Gastroesophageal sphincter (tissue), 4 donors: ENCODE data around the gene CFAP74. TPM values are rescaled to one million over a fixed set of nuclear protein-coding genes. Genes with fewer than 3 reads are reported as not detected.

Source experiments
- ATAC-seq: fragments of 150-250 bp; one replicate; pipeline ENCODE4 v1.9.1; 2016; ENCODE audit warnings: mild to moderate bottlenecking, moderate library complexity
- H3K27ac ChIP-seq, 4 donors: fragments of 200-600 bp; sonication (generic) in 3 of 4; 1 replicate in 3 of 4; 2 replicates in 1 of 4; pipeline ENCODE4 v1.5.1; 2016 to 2019
- H3K27me3 ChIP-seq: fragments of 200-600 bp; sonication (generic); one replicate; pipeline ENCODE4 v1.5.1; 2019
- H3K36me3 ChIP-seq, 2 donors: fragments of 200-600 bp; sonication (generic); one replicate each; pipeline ENCODE4 v1.5.1; 2019; ENCODE audit warnings: control low read depth in 1 of 2
- H3K4me1 ChIP-seq, 3 donors: fragments of 200-600 bp; sonication (generic); 1 replicate in 2 of 3; 2 replicates in 1 of 3; pipeline ENCODE4 v1.5.1; 2016 to 2019; ENCODE audit warnings: control low read depth in 2 of 3
- H3K4me3 ChIP-seq, 2 donors: fragments of 200-600 bp; sonication (generic); one replicate each; pipeline ENCODE4 v1.5.1; 2019; ENCODE audit warnings: mild to moderate bottlenecking in 1 of 2, moderate library complexity in 1 of 2
- H3K9me3 ChIP-seq, 3 donors: fragments of 200-600 bp; sonication (generic); one replicate each; pipeline ENCODE4 v1.5.1; 2017 to 2019; ENCODE audit warnings: control low read depth in 2 of 3
- EP300 ChIP-seq: sonication (generic); formaldehyde crosslinking; IDR thresholded peaks from one replicate; pipeline ENCODE4 v1.6.1; 2017; ENCODE audit warnings: antibody characterized with exemption, mild to moderate bottlenecking
- POLR2A ChIP-seq, 2 donors: fragments of 450-650 bp; IDR thresholded peaks; one replicate each; pipeline ENCODE4 v1.6.1; 2017; ENCODE audit warnings: antibody characterized with exemption in 2 of 2, mild to moderate bottlenecking in 2 of 2, moderate library complexity in 1 of 2
- POLR2AphosphoS5 ChIP-seq: sonication (generic); formaldehyde crosslinking; IDR thresholded peaks from one replicate; pipeline ENCODE4 v1.6.1; 2017; ENCODE audit warnings: antibody characterized with exemption
- WGBS, 2 donors: methylation state at CpG; one replicate each; pipeline ENCODE4 v1.1.5; 2018; ENCODE audit warnings: low coverage in 1 of 2; 5-methylcytosine and 5-hydroxymethylcytosine counted together
- total RNA-seq, 4 donors: library from RNA; depleted of rRNA; stranded (reverse); fragments of >200 nt; gene quantifications; one replicate each; pipeline ENCODE4 v1.1.0, GENCODE V29; 2016
- TF ChIP-seq, protein P1 (sequence below), 4 experiments: fragments of 200-600 bp in 2 of 4; fragments of 450-650 bp in 2 of 4; sonication (generic) in 1 of 4; IDR thresholded peaks; one replicate each; pipeline ENCODE4 v1.5.1; 2017 to 2019; ENCODE audit warnings: antibody characterized with exemption in 4 of 4, mild to moderate bottlenecking in 2 of 4, moderate library complexity in 2 of 4

The CFAP74 gene
- total RNA-seq, 4 donors from 2014 or later: 0.12 TPM; not detected in 3

DNA sequence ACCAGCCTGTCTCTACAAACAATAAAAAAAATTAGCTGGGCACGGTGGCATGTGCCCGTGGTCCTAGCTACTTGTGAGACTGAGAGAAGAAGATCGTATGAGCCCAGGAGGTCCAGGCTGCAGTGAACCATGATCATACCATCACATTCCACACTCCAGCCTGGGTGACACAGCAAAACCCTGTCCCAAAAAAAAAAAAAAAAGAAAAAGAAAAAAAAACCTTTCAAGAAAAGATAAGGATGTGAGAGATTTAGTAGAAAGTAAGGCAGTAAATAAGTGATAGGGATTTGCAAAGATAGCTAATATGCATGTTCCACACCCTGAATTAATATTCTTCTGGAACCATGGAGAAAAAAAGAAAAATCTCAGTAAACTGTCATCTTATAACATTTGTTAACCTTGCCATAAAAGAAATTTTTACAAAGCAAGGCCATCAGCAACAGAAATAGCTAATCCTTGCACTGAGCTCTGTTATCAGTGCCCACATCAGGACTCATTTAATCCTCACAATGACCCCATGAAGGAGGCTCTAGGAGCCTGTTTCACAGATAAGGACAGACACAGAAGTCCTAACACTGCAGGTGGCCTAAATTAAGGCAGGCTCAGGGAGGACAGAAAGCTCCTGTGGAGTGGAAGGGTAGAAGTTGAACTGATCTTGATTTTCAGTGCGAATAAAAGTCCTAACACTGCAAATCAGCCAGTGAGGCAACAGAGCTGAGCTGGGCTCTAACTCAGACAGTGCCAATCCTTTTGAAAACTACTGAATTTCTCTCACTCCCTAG lies 120.3 kb downstream of the CFAP74 start:
- WGBS, 2 donors: 33 to 56% methylated on average over 1 to 4 of the region's 4 CpGs
- TF ChIP-seq POLR2A (IDR thresholded peaks at IDR 0.05): no peak
- TF ChIP-seq POLR2AphosphoS5: no peak
- TF ChIP-seq, protein P1, sequence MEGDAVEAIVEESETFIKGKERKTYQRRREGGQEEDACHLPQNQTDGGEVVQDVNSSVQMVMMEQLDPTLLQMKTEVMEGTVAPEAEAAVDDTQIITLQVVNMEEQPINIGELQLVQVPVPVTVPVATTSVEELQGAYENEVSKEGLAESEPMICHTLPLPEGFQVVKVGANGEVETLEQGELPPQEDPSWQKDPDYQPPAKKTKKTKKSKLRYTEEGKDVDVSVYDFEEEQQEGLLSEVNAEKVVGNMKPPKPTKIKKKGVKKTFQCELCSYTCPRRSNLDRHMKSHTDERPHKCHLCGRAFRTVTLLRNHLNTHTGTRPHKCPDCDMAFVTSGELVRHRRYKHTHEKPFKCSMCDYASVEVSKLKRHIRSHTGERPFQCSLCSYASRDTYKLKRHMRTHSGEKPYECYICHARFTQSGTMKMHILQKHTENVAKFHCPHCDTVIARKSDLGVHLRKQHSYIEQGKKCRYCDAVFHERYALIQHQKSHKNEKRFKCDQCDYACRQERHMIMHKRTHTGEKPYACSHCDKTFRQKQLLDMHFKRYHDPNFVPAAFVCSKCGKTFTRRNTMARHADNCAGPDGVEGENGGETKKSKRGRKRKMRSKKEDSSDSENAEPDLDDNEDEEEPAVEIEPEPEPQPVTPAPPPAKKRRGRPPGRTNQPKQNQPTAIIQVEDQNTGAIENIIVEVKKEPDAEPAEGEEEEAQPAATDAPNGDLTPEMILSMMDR (IDR thresholded peaks at IDR 0.05): no peak
- no peak for TF ChIP-seq EP300
- no peak for ATAC-seq
- no peak overlapping the region for H3K4me3 ChIP-seq
- peak overlapping the region in 1 of 4 donors; percentile 38 for H3K27ac ChIP-seq
- H3K36me3 ChIP-seq: no peaks in the 10 kb centered on the region
- H3K9me3 ChIP-seq: no peaks in the 10 kb centered on the region
- peaks cover 0 to 98% (median 37%) of the 10 kb centered on the region in 3 donors for H3K4me1 ChIP-seq
- H3K27me3 ChIP-seq: no peaks in the 10 kb centered on the region

DNA sequence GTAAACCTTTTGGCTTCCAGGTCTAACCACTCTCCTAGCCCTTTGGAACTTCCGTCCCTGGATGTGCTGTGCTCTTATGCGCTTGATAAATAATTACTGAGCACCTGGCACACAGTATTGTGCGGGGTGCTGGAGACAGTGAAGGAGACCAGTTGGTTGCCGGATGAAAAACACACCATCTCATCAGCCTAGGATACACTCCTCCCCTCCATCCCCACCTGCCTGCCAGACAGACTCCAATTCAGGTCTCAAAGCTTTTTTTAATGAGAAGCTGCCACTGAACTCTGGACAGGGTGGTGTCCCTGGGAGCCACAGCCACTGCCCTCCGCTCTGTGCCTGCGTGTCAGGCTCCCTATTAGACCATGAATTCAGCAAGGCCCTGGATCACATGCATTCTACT lies 121.9 kb downstream of the CFAP74 start:
- TF ChIP-seq, protein P1 (IDR thresholded peaks at IDR 0.05): no peak
- TF ChIP-seq POLR2AphosphoS5 (no peak), EP300 (no peak), POLR2A (IDR thresholded peaks at IDR 0.05) (no peak)
- Histone ChIP-seq H3K27ac (peak overlapping the region in 1 of 4 donors; percentile 27), H3K4me3 (no peak overlapping the region), H3K9me3 (no peaks in the 10 kb centered on the region), H3K27me3 (no peaks in the 10 kb centered on the region), H3K36me3 (no peaks in the 10 kb centered on the region), H3K4me1 (peaks cover 0 to 98% (median 34%) of the 10 kb centered on the region in 3 donors)
- no peak for ATAC-seq
- 71 to 85% methylated on average over 4 to 6 of the region's 6 CpGs for WGBS, 2 donors

DNA sequence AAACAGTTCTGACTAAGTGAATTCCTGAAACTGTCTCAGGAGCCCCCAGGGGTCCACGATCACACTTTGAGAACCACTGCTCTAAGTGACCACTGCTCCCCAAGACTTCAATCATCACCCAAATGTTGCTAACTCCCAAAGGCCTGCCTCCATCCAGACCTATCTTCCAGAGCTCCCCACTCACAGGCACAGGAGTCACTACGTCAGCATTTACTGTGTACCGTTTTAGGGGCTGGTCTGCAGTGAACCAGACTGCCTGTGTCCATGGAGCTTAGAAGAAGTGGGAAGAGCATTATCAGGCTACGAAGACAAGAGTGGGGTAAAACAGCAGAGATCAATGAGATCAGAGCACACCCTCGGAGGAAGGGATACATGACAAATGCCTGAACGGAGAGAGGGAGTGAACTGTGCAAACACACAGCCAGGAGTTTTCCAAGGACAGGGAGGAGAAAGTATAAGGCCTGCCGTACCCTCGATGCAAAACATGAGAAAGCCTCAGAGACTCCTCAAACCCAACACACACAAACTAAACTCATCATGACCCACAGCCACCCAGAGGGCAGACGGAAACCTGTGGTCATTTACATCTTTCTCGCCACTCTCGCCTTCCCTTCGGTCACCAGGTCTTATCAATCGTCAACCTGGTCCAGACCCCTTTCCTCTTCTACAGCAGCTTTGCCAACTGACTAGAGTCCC lies 122.8 kb downstream of the CFAP74 start:
- Histone ChIP-seq H3K4me3 (no peak overlapping the region), H3K27me3 (no peaks in the 10 kb centered on the region), H3K4me1 (peaks cover 0 to 98% (median 38%) of the 10 kb centered on the region in 3 donors), H3K36me3 (peaks cover 0 to 9% of the 10 kb centered on the region in 2 donors), H3K27ac (no peak overlapping the region), H3K9me3 (no peaks in the 10 kb centered on the region)
- 58 to 73% methylated on average over 8 to 10 of the region's 13 CpGs for WGBS, 2 donors
- TF ChIP-seq, protein P1 (IDR thresholded peaks at IDR 0.05): no peak
- TF ChIP-seq EP300 (no peak), POLR2AphosphoS5 (no peak), POLR2A (IDR thresholded peaks at IDR 0.05) (no peak)
- ATAC-seq: no peak

GRCh38 chr1:1879942-1880341 lies 123.6 kb downstream of the CFAP74 start:
- Histone ChIP-seq H3K4me1 (peaks cover 0 to 100% (median 38%) of the 10 kb centered on the region in 3 donors), H3K36me3 (peaks cover 0 to 18% of the 10 kb centered on the region in 2 donors)
- no peak for ATAC-seq

More at GRCh38 chr1:1879942-1880341, 123.6 kb downstream of the CFAP74 start:
- TF ChIP-seq, protein P1 (IDR thresholded peaks at IDR 0.05): no peak
- no peak for TF ChIP-seq EP300
- no peak for TF ChIP-seq POLR2AphosphoS5
- no peak for TF ChIP-seq POLR2A (IDR thresholded peaks at IDR 0.05)
- Histone ChIP-seq H3K27me3 (no peaks in the 10 kb centered on the region), H3K9me3 (no peaks in the 10 kb centered on the region), H3K27ac (no peak overlapping the region), H3K4me3 (no peak overlapping the region)
- WGBS, 2 donors: 50% methylated on average over 1 of the region's 5 CpGs; no CpG with 5 or more reads in 1 of the 2 donors
